HepG2 (cell line): ENCODE measurements around the gene C14orf119. TPM values are rescaled to one million over a fixed set of nuclear protein-coding genes. Genes with fewer than 3 reads are reported as not detected.
A peak's percentile ranks its signal among the peaks of the same experiment; 100 is the strongest.

Experiments used
- ELF4 ChIP-seq: sonication (generic); formaldehyde crosslinking; IDR thresholded peaks from 2 replicates; pipeline ENCODE4 v1.5.0; 2020; ENCODE audit warnings: missing genetic modification reagents, mild to moderate bottlenecking, moderate library complexity, borderline replicate concordance
- HDAC6 ChIP-seq: fragments of 200-600 bp; sonication (generic); IDR thresholded peaks from 2 replicates; pipeline ENCODE4 v1.7.0; 2017; ENCODE audit warnings: mild to moderate bottlenecking, antibody characterized with exemption, low read length, low read depth
- HNRNPH1 ChIP-seq: fragments of 200-400 bp; formaldehyde crosslinking; optimal IDR thresholded peaks from 2 replicates; pipeline ENCODE3; 2017; ENCODE audit warnings: mild to moderate bottlenecking, low read depth, low read length
- IKZF4 ChIP-seq: sonication (generic); formaldehyde crosslinking; IDR thresholded peaks from 2 replicates; pipeline ENCODE4 v1.5.1; 2020; ENCODE audit warnings: borderline replicate concordance, mild to moderate bottlenecking, low read depth, missing genetic modification reagents; ENCODE audit errors: not compliant biosample characterization
- SOX13 ChIP-seq, 3 experiments: fragments of 450-650 bp in 1 of 3; sonication (generic) in 1 of 3; formaldehyde crosslinking in 1 of 3; IDR thresholded peaks in 2 of 3; conservative IDR thresholded peaks in 1 of 3; 2 replicates each; pipeline versions ENCODE4 v1.5.0 to v1.6.1; 2016 to 2020; ENCODE audit warnings: antibody characterized with exemption in 1 of 3, mild to moderate bottlenecking in 1 of 3, missing compliant biosample characterization in 1 of 3, missing genetic modification reagents in 1 of 3, moderate library complexity in 1 of 3
- TFDP1 ChIP-seq: IDR thresholded peaks from 2 replicates; pipeline ENCODE4 v1.6.1; 2016; ENCODE audit warnings: missing compliant biosample characterization, missing genetic modification reagents, borderline replicate concordance
- ZBTB34 ChIP-seq: sonication (generic); formaldehyde crosslinking; IDR thresholded peaks from 2 replicates; pipeline ENCODE4 v1.8.0; 2022; ENCODE audit warnings: mild to moderate bottlenecking, missing genetic modification reagents
- ZNF10 ChIP-seq: sonication (generic); formaldehyde crosslinking; IDR thresholded peaks from 2 replicates; pipeline ENCODE4 v1.4.0; 2020; ENCODE audit warnings: mild to moderate bottlenecking, low read depth, missing genetic modification reagents, borderline replicate concordance
- ZNF124 ChIP-seq: sonication (generic); formaldehyde crosslinking; IDR thresholded peaks from 2 replicates; pipeline ENCODE4 v1.4.0; 2020; ENCODE audit warnings: missing genetic modification reagents
- ZNF296 ChIP-seq: sonication (generic); formaldehyde crosslinking; conservative IDR thresholded peaks from 2 replicates; pipeline ENCODE4 v1.5.0; 2020; ENCODE audit warnings: mild to moderate bottlenecking, missing genetic modification reagents
- ZNF331 ChIP-seq: sonication (generic); formaldehyde crosslinking; IDR thresholded peaks from 2 replicates; pipeline ENCODE4 v1.4.0; 2020; ENCODE audit warnings: missing genetic modification reagents
- ZNF597 ChIP-seq: sonication (generic); formaldehyde crosslinking; IDR thresholded peaks from 2 replicates; pipeline ENCODE4 v1.5.0; 2020; ENCODE audit warnings: missing genetic modification reagents
- ZNF646 ChIP-seq: sonication (generic); formaldehyde crosslinking; IDR thresholded peaks from 2 replicates; pipeline ENCODE4 v1.9.0; 2021; ENCODE audit warnings: mild to moderate bottlenecking, missing genetic modification reagents
- ZUFSP ChIP-seq: sonication (generic); formaldehyde crosslinking; IDR thresholded peaks from 2 replicates; pipeline ENCODE4 v1.9.0; 2021; ENCODE audit warnings: missing genetic modification reagents, mild to moderate bottlenecking, borderline replicate concordance
- polyA plus RNA-seq, 8 experiments: library from polyadenylated mRNA; depleted of rRNA in 3 of 8; stranded (reverse) in 7 of 8; unstranded in 1 of 8; fragments of >200 nt; fragmentation: Illumina TruSeq in 4 of 8; extraction: Trizol in 4 of 8; gene quantifications; 2 replicates each; pipeline versions ENCODE4 v1.2.1 to v1.2.3, GENCODE V29; 2011 to 2016; ENCODE audit warnings: low read depth in 4 of 8, missing spikeins in 1 of 8, mixed read lengths in 1 of 8; ENCODE audit not compliant: insufficient read depth in 1 of 8
- total RNA-seq, 5 experiments: library from RNA; depleted of rRNA; stranded (reverse); fragments of >200 nt; fragmentation: Illumina TruSeq; extraction: Trizol; gene quantifications; 2 replicates each; pipeline ENCODE4 v1.2.3, GENCODE V29; 2016; ENCODE audit warnings: low read depth in 1 of 5

Gene C14orf119
- total and polyA plus RNA-seq, 2 of the 13 experiments (the other 11 are each of a cell fraction or from before 2014, with no cell fraction given): 117 to 206 TPM

GRCh38 chr14:23057757-23058653 lies 37.3 kb upstream of the C14orf119 start (continued):
- TF ChIP-seq TFDP1 (CRISPR knock-in tag): peak; percentile 65; the same call in 1 of the 2 replicates
- TF ChIP-seq ZNF597 (CRISPR knock-in tag): 0 out of 2 replicates have a peak, but pooled peaks have one; percentile 54
- no peak; the same call in 1 of the 2 replicates for TF ChIP-seq SOX13 (IDR thresholded peaks at IDR 0.05)
- peak; percentile 37 to 81; a peak in 2 of 4 replicates for TF ChIP-seq SOX13 (CRISPR knock-in tag; conservative IDR thresholded peaks at IDR 0.05 in 1 of 2, IDR thresholded peaks at IDR 0.05 in 1 of 2)
- peak; percentile 51; the same call in 1 of the 2 replicates for TF ChIP-seq ZNF646 (CRISPR knock-in tag)
- no peak for TF ChIP-seq ZUFSP (CRISPR knock-in tag)
- TF ChIP-seq ZNF10 (CRISPR knock-in tag): no peak
- TF ChIP-seq HNRNPH1: peak; percentile 76
- no peak; the same call in 1 of the 2 replicates for TF ChIP-seq ELF4 (CRISPR knock-in tag)
- TF ChIP-seq ZNF331 (CRISPR knock-in tag): peak; percentile 75; the same call in 1 of the 2 replicates
- TF ChIP-seq IKZF4: peak; percentile 66
- no peak for TF ChIP-seq ZBTB34 (CRISPR knock-in tag)
- no peak; the same call in 1 of the 2 replicates for TF ChIP-seq HDAC6
- TF ChIP-seq ZNF296: no peak
- TF ChIP-seq ZNF124 (CRISPR knock-in tag): no peak
